ENCODE data around the gene GBE1.

GBE1 gene

GRCh38 chr3:81468391-81468790 is 293.1 kb downstream of the GBE1 start:
- DNase-seq (ENCODE audit: low read depth in 2 of 2): no peak

GRCh38 chr3:81466201-81466560 is 295.3 kb downstream of the GBE1 start:
- DNase-seq (ENCODE audit: low read depth in 2 of 2): no peak

- DNase-seq (ENCODE audit: low read depth in 2 of 2): no peak
These were observed 295.8 kb downstream of the GBE1 start for GRCh38 chr3:81465510-81466200.

GRCh38 chr3:81463781-81464180 is 297.7 kb downstream of the GBE1 start:
- DNase-seq (ENCODE audit: low read depth in 2 of 2): no peak

- DNase-seq (ENCODE audit: low read depth in 2 of 2): no peak
These were observed 298.5 kb downstream of the GBE1 start for GRCh38 chr3:81462921-81463320.

GRCh38 chr3:81459733-81460132 is 301.7 kb downstream of the GBE1 start:
- no peak for DNase-seq (ENCODE audit: low read depth in 2 of 2)

- no peak for DNase-seq (ENCODE audit: low read depth in 2 of 2)
These were observed 309.0 kb downstream of the GBE1 start for GRCh38 chr3:81452418-81452817.

GRCh38 chr3:81451611-81452010 is 309.8 kb downstream of the GBE1 start:
- DNase-seq (ENCODE audit: low read depth in 2 of 2): no peak

- no peak for DNase-seq (ENCODE audit: low read depth in 2 of 2)
These were observed 310.3 kb downstream of the GBE1 start for GRCh38 chr3:81451140-81451539.

- no peak for DNase-seq (ENCODE audit: low read depth in 2 of 2)
These were observed 314.6 kb downstream of the GBE1 start for GRCh38 chr3:81446806-81447205.

GRCh38 chr3:81445712-81446111 is 315.7 kb downstream of the GBE1 start:
- DNase-seq (ENCODE audit: low read depth in 2 of 2): no peak

- no peak for DNase-seq (ENCODE audit: low read depth in 2 of 2)
These were observed 316.5 kb downstream of the GBE1 start for GRCh38 chr3:81444817-81445460.

- DNase-seq (ENCODE audit: low read depth in 2 of 2): no peak
These were observed 317.5 kb downstream of the GBE1 start for GRCh38 chr3:81443958-81444357.

- DNase-seq (ENCODE audit: low read depth in 2 of 2): no peak
These were observed 318.0 kb downstream of the GBE1 start for GRCh38 chr3:81443457-81443782.

- DNase-seq (ENCODE audit: low read depth in 2 of 2): no peak
These were observed 318.5 kb downstream of the GBE1 start for GRCh38 chr3:81442758-81443456.

- no peak for DNase-seq (ENCODE audit: low read depth in 2 of 2)
These were observed 320.8 kb downstream of the GBE1 start for GRCh38 chr3:81440661-81441060.

All from stimulated activated CD4-positive, alpha-beta T cell treated with anti-CD3 and anti-CD28 coated beads, Interleukin-1b, Interleukin-23, amount 100 ng/mL, for 4 hours (primary cell).